DND-41 (cell line): ENCODE results near the gene CDH12.

ENCODE experiments used
- EZH2 ChIP-seq: IDR thresholded peaks from 3 replicates; pipeline ENCODE4 v1.6.1; 2012; ENCODE audit warnings: borderline replicate concordance, low read depth, mild to moderate bottlenecking, moderate library complexity, low read length, inconsistent platforms; ENCODE audit not compliant: severe bottlenecking
- TF ChIP-seq, protein P1 (sequence below): IDR thresholded peaks from 2 replicates; pipeline ENCODE4 v1.5.1; 2012; ENCODE audit warnings: borderline replicate concordance, low read length, moderate library complexity, mild to moderate bottlenecking; ENCODE audit not compliant: poor library complexity, severe bottlenecking; ENCODE audit errors: extremely low read depth

DNA sequence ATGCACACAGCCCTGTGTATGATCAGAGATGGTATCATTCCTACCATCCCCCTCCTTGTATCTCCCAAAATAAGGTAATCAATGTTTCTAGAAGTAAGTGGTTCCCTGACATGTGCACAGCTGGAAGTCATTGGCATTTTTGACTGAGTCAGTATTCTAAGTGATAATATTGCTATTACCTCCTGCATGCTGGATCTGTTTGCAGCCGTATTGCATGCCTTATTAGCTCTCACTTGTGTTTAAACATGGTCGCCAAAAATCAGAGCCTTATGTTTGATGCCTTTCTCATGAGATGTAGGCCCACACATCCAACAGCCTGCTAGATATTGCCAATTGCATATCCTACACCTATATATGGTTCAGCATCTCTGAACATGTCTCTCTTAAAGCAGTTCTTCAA, 254.3 kb downstream of the CDH12 start:
- TF ChIP-seq, protein P1, sequence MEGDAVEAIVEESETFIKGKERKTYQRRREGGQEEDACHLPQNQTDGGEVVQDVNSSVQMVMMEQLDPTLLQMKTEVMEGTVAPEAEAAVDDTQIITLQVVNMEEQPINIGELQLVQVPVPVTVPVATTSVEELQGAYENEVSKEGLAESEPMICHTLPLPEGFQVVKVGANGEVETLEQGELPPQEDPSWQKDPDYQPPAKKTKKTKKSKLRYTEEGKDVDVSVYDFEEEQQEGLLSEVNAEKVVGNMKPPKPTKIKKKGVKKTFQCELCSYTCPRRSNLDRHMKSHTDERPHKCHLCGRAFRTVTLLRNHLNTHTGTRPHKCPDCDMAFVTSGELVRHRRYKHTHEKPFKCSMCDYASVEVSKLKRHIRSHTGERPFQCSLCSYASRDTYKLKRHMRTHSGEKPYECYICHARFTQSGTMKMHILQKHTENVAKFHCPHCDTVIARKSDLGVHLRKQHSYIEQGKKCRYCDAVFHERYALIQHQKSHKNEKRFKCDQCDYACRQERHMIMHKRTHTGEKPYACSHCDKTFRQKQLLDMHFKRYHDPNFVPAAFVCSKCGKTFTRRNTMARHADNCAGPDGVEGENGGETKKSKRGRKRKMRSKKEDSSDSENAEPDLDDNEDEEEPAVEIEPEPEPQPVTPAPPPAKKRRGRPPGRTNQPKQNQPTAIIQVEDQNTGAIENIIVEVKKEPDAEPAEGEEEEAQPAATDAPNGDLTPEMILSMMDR = no peak
- no peak for TF ChIP-seq EZH2
